Ishikawa (cell line): Measurements from ENCODE around the gene GREB1L.

ENCODE experiments used
- CEBPB ChIP-seq: IDR thresholded peaks from 2 replicates; pipeline ENCODE4 v1.6.1; 2012
- CREB1 ChIP-seq: IDR thresholded peaks from 2 replicates; pipeline ENCODE4 v1.6.1; 2012; ENCODE audit warnings: low read depth
- EGR1 ChIP-seq: IDR thresholded peaks from 2 replicates; pipeline ENCODE4 v1.6.1; 2012
- EP300 ChIP-seq: IDR thresholded peaks from 2 replicates; pipeline ENCODE4 v1.6.1; 2012; ENCODE audit warnings: borderline replicate concordance
- FOXM1 ChIP-seq: IDR thresholded peaks from 2 replicates; pipeline ENCODE4 v1.6.1; 2012; ENCODE audit warnings: low read depth, borderline replicate concordance
- MAX ChIP-seq: IDR thresholded peaks from 2 replicates; pipeline ENCODE4 v1.6.1; 2012
- NFIC ChIP-seq: IDR thresholded peaks from 2 replicates; pipeline ENCODE4 v1.6.1; 2012
- RAD21 ChIP-seq: IDR thresholded peaks from 2 replicates; pipeline ENCODE4 v1.6.1; 2012; ENCODE audit warnings: low read depth
- REST ChIP-seq: IDR thresholded peaks from 2 replicates; pipeline ENCODE4 v1.6.1; 2012; ENCODE audit warnings: low read depth, mild to moderate bottlenecking
- TAF1 ChIP-seq: IDR thresholded peaks from 2 replicates; pipeline ENCODE4 v1.6.1; 2012; ENCODE audit warnings: low read depth, mild to moderate bottlenecking
- TCF12 ChIP-seq: IDR thresholded peaks from 2 replicates; pipeline ENCODE4 v1.6.1; 2012; ENCODE audit warnings: low read depth
- TEAD4 ChIP-seq: IDR thresholded peaks from 2 replicates; pipeline ENCODE4 v1.6.1; 2012
- USF1 ChIP-seq: IDR thresholded peaks from 2 replicates; pipeline ENCODE4 v1.6.1; 2012
- YY1 ChIP-seq: IDR thresholded peaks from 2 replicates; pipeline ENCODE4 v1.6.1; 2012; ENCODE audit warnings: low read depth
- ZBTB7A ChIP-seq: IDR thresholded peaks from 2 replicates; pipeline ENCODE4 v1.6.1; 2012; ENCODE audit warnings: low read depth

GREB1L gene

GRCh38 chr18:21327101-21327500 lies 85.1 kb downstream of the GREB1L start:
- TF ChIP-seq USF1 (no peak), ZBTB7A (no peak)

- no peak for TF ChIP-seq CEBPB
- no peak for TF ChIP-seq TEAD4
- no peak for TF ChIP-seq EGR1
- TF ChIP-seq FOXM1: no peak
- no peak for TF ChIP-seq TCF12
- no peak for TF ChIP-seq EP300
- no peak for TF ChIP-seq NFIC
- no peak for TF ChIP-seq USF1
- no peak for TF ChIP-seq REST
Observed at GRCh38 chr18:21330122-21330701, 88.2 kb downstream of the GREB1L start.

- TF ChIP-seq MAX: no peak
- no peak for TF ChIP-seq CEBPB
- TF ChIP-seq EP300: no peak
- no peak for TF ChIP-seq YY1
- TF ChIP-seq TCF12: no peak
- TF ChIP-seq ZBTB7A: no peak
- TF ChIP-seq USF1: no peak
- TF ChIP-seq RAD21: no peak
- TF ChIP-seq CREB1: no peak
- TF ChIP-seq EGR1: no peak
- no peak for TF ChIP-seq REST
- TF ChIP-seq NFIC: no peak
- TF ChIP-seq TEAD4: no peak
- no peak for TF ChIP-seq TAF1
Observed at GRCh38 chr18:21331065-21331464, 89.0 kb downstream of the GREB1L start.

- TF ChIP-seq USF1: no peak
- TF ChIP-seq TEAD4: no peak
- no peak for TF ChIP-seq EP300
- TF ChIP-seq TAF1: no peak
- TF ChIP-seq CREB1: no peak
- no peak for TF ChIP-seq TCF12
- TF ChIP-seq FOXM1: no peak
- TF ChIP-seq ZBTB7A: no peak
- no peak for TF ChIP-seq EGR1
- TF ChIP-seq MAX: no peak
- TF ChIP-seq RAD21: no peak
Observed at GRCh38 chr18:21335927-21336488, 94.0 kb downstream of the GREB1L start.

GRCh38 chr18:21336846-21337245 lies 94.8 kb downstream of the GREB1L start:
- TF ChIP-seq TCF12: no peak
- TF ChIP-seq RAD21: no peak
- TF ChIP-seq EP300: no peak
- TF ChIP-seq REST: no peak
- TF ChIP-seq USF1: no peak
- TF ChIP-seq FOXM1: no peak
- no peak for TF ChIP-seq EGR1
